ENCODE results near the gene GTSE1.

GTSE1 gene

GRCh38 chr22:46365166-46365624 is 68.5 kb downstream of the GTSE1 start:
- no peak for DNase-seq (ENCODE audit: low read depth)

GRCh38 chr22:46366327-46366731 is 69.7 kb downstream of the GTSE1 start:
- no peak for DNase-seq (ENCODE audit: low read depth)

GRCh38 chr22:46366801-46367706 is 70.4 kb downstream of the GTSE1 start:
- DNase-seq (ENCODE audit: low read depth): no peak

- peak; percentile 20 for DNase-seq (ENCODE audit: low read depth)
These were observed 71.1 kb downstream of the GTSE1 start for GRCh38 chr22:46367707-46368191.

- no peak for DNase-seq (ENCODE audit: low read depth)
These were observed 71.8 kb downstream of the GTSE1 start for GRCh38 chr22:46368422-46368821.

- no peak for DNase-seq (ENCODE audit: low read depth)
These were observed 72.4 kb downstream of the GTSE1 start for GRCh38 chr22:46368871-46369715.

- no peak for DNase-seq (ENCODE audit: low read depth)
These were observed 73.3 kb downstream of the GTSE1 start for GRCh38 chr22:46369716-46370583.

GRCh38 chr22:46370584-46371291 is 74.1 kb downstream of the GTSE1 start:
- no peak for DNase-seq (ENCODE audit: low read depth)

- DNase-seq (ENCODE audit: low read depth): no peak
These were observed 75.1 kb downstream of the GTSE1 start for GRCh38 chr22:46371623-46372226.

- DNase-seq (ENCODE audit: low read depth): no peak
These were observed 76.0 kb downstream of the GTSE1 start for GRCh38 chr22:46372686-46373085.

- DNase-seq (ENCODE audit: low read depth): no peak
These were observed 76.5 kb downstream of the GTSE1 start for GRCh38 chr22:46373159-46373558.

- DNase-seq (ENCODE audit: low read depth): no peak
These were observed 77.4 kb downstream of the GTSE1 start for GRCh38 chr22:46373921-46374662.

GRCh38 chr22:46374663-46375474 is 78.2 kb downstream of the GTSE1 start:
- no peak for DNase-seq (ENCODE audit: low read depth)

- DNase-seq (ENCODE audit: low read depth): no peak
These were observed 79.4 kb downstream of the GTSE1 start for GRCh38 chr22:46376111-46376510.

GRCh38 chr22:46376908-46377524 is 80.3 kb downstream of the GTSE1 start:
- no peak for DNase-seq (ENCODE audit: low read depth)

GRCh38 chr22:46377525-46378425 is 81.1 kb downstream of the GTSE1 start:
- no peak for DNase-seq (ENCODE audit: low read depth)

GRCh38 chr22:46378426-46379065 is 81.9 kb downstream of the GTSE1 start:
- DNase-seq (ENCODE audit: low read depth): no peak
